ENCODE data around the gene TNFAIP2. TPM values are rescaled to one million over a fixed set of nuclear protein-coding genes. Genes with fewer than 3 reads are reported as not detected.
A peak's percentile ranks its signal among the peaks of the same experiment; 100 is the strongest.

TNFAIP2 gene
- total RNA-seq, 1 donor from 2014 or later: 19.6 TPM

DNA sequence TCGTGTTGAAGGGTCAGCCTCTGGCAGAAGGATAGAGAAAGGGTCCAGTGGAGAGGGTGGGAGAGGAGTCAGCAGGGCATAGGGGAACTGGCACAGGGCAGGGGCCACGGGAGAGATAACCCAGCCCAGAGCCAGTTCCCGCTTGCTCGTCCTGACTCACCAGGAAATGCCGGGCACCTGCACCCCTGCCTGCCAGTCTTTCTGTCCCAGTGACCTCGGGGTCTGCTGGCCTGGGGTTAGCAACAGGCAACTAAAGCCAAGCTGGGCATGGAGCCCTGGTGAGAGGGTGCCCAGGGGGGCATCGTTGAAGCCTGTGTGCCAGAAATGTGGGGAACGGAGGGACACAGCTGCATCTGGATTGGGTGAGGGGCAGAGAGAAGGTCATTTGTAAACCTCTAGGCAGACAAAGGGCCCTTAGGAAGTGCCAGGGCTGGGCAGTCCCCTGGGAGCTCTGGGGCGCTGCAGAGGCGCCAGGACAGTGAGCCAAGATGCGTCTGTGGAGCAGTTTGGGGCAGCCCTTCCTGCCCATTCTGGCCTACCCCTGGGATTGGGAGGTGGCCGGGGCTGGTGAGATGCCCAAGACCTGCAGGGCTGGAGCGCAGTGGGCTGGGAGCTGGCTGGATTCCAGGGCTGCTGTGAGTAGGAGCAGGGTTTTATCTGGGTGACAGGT is 5.5 kb downstream of the TNFAIP2 start:
- peaks cover 2% of the 10 kb centered on the region for H3K4me1 Mint-ChIP-seq (ENCODE audit: low read depth)
- no peaks in the 10 kb centered on the region for H3K36me3 Mint-ChIP-seq (ENCODE audit: insufficient read depth)
- no peak for DNase-seq (ENCODE audit: low spot score, unreplicated experiment)
- H3K4me3 Mint-ChIP-seq (ENCODE audit: low read depth): no peak overlapping the region
- H3K27me3 Mint-ChIP-seq: peaks cover 37% of the 10 kb centered on the region
- no peak for TF ChIP-seq CTCF (IDR thresholded peaks at IDR 0.05; ENCODE audit: unreplicated experiment)
- peak overlapping the region; percentile 45 for H3K27ac Mint-ChIP-seq
- no peaks in the 10 kb centered on the region for H3K9me3 Mint-ChIP-seq (ENCODE audit: low read depth)

DNA sequence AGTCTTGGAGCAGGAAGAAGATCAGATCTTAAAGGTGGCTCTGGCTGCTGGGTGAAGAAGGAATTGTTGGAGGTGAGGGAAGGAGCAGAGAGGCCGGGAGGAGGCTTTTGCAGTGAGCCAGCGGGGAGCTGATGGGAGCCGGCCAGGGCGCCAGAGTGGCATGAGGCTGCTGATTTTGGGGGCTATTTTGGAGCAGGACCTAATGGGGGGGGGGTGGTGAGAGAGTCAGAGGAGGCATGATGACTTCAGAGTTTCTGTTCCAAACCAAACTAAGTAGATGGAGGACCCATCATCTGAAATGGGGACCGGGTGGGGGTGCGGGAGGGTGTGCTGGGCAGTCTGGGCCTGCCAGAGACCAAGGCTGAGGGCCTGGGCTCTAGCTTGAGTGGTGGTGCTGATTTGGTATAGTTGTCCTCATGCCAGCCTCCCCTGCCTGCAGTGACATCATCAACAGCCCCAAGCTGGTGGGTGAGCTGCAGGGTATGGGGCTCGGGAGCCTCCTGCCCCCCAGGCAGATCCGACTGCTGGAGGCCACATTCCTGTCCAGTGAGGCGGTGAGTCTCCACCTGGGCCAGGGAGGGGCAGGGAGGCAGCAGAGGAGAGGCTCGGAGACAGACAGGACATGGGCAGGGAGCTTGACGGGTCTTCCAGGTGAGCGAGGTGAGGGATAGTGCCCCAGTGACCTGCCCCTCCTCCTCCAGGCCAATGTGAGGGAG is 6.2 kb downstream of the TNFAIP2 start:
- DNase-seq (ENCODE audit: low spot score, unreplicated experiment): no peak
- H3K4me1 Mint-ChIP-seq (ENCODE audit: low read depth): peaks cover 1% of the 10 kb centered on the region
- no peak for TF ChIP-seq CTCF (IDR thresholded peaks at IDR 0.05; ENCODE audit: unreplicated experiment)
- no peaks in the 10 kb centered on the region for H3K9me3 Mint-ChIP-seq (ENCODE audit: low read depth)
- H3K4me3 Mint-ChIP-seq (ENCODE audit: low read depth): no peak overlapping the region
- H3K27ac Mint-ChIP-seq: no peak overlapping the region
- H3K36me3 Mint-ChIP-seq (ENCODE audit: insufficient read depth): no peaks in the 10 kb centered on the region
- peaks cover 32% of the 10 kb centered on the region for H3K27me3 Mint-ChIP-seq

- no peak for DNase-seq (ENCODE audit: low spot score, unreplicated experiment)
- TF ChIP-seq CTCF (IDR thresholded peaks at IDR 0.05; ENCODE audit: unreplicated experiment): no peak
- Mint-ChIP-seq H3K9me3 (ENCODE audit: low read depth) (no peaks in the 10 kb centered on the region), H3K36me3 (ENCODE audit: insufficient read depth) (no peaks in the 10 kb centered on the region), H3K27me3 (peaks cover 30% of the 10 kb centered on the region), H3K4me3 (ENCODE audit: low read depth) (no peak overlapping the region), H3K27ac (no peak overlapping the region), H3K4me1 (ENCODE audit: low read depth) (peaks cover 1% of the 10 kb centered on the region)
Measured at GRCh38 chr14:103130017-103130764, 6.9 kb downstream of the TNFAIP2 start.

- Mint-ChIP-seq H3K27ac (no peak overlapping the region), H3K4me1 (ENCODE audit: low read depth) (peaks cover 1% of the 10 kb centered on the region), H3K4me3 (ENCODE audit: low read depth) (no peak overlapping the region), H3K9me3 (ENCODE audit: low read depth) (no peaks in the 10 kb centered on the region), H3K36me3 (ENCODE audit: insufficient read depth) (no peaks in the 10 kb centered on the region), H3K27me3 (peaks cover 24% of the 10 kb centered on the region)
- DNase-seq (ENCODE audit: low spot score, unreplicated experiment): no peak
- no peak for TF ChIP-seq CTCF (IDR thresholded peaks at IDR 0.05; ENCODE audit: unreplicated experiment)
Measured at GRCh38 chr14:103130965-103131364, 7.7 kb downstream of the TNFAIP2 start.

- TF ChIP-seq CTCF (IDR thresholded peaks at IDR 0.05; ENCODE audit: unreplicated experiment): no peak
- Mint-ChIP-seq H3K4me1 (ENCODE audit: low read depth) (no peaks in the 10 kb centered on the region), H3K27me3 (peaks cover 20% of the 10 kb centered on the region), H3K36me3 (ENCODE audit: insufficient read depth) (no peaks in the 10 kb centered on the region), H3K9me3 (ENCODE audit: low read depth) (no peaks in the 10 kb centered on the region), H3K27ac (no peak overlapping the region), H3K4me3 (ENCODE audit: low read depth) (no peak overlapping the region)
- DNase-seq (ENCODE audit: low spot score, unreplicated experiment): no peak
Measured at GRCh38 chr14:103131580-103131979, 8.3 kb downstream of the TNFAIP2 start.
